GM12892 (cell line): ENCODE measurements around the gene MRPL50.

ENCODE experiments used
- POLR2A ChIP-seq: IDR thresholded peaks from 2 replicates; pipeline ENCODE4 v1.6.1; 2011; ENCODE audit warnings: low read depth, low read length, control low read depth
- POLR2AphosphoS5 ChIP-seq: IDR thresholded peaks from 2 replicates; pipeline ENCODE4 v1.6.1; 2011; ENCODE audit warnings: low read depth, low read length, control low read depth
- TAF1 ChIP-seq: IDR thresholded peaks from 2 replicates; pipeline ENCODE4 v1.6.1; 2011; ENCODE audit warnings: low read depth, mild to moderate bottlenecking, control low read depth, low read length, borderline replicate concordance

DNA sequence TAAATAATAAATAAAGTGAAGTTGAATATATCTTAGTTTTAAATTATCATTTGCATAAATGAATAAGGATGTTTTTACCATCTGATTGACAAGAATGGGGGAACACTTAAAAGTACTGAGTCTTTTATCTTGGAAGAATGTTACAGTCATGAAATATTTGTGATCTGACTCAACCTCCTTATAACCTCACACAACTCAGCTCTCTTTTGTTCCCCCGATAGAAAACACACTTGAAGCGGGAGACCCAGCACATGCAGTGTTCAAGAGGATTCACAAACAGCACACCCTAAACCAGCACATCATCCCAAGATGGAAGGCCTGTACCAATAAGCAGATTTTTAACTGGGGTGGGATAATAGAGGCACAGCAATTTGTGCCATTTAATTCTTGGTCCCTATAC lies 29.1 kb downstream of the MRPL50 start:
- TF ChIP-seq POLR2A (no peak), POLR2AphosphoS5 (no peak), TAF1 (no peak)
